SJCRH30 (cell line): ENCODE results near the gene GLDN. TPM values are rescaled to one million over a fixed set of nuclear protein-coding genes. Genes with fewer than 3 reads are reported as not detected.

Experiments used
- DNase-seq, 2 experiments: peaks; one replicate each; pipeline ENCODE4 v3.0.0-alpha.2; 2015 to 2020
- H3K27ac ChIP-seq: fragments of 250-450 bp; sonication (Bioruptor Pico); 2 replicates; pipeline ENCODE4 v1.5.1; 2020; ENCODE audit warnings: mild to moderate bottlenecking, moderate library complexity
- H3K27me3 ChIP-seq: fragments of 250-450 bp; sonication (Bioruptor Pico); 2 replicates; pipeline ENCODE4 v1.5.1; 2020; ENCODE audit warnings: mild to moderate bottlenecking, moderate library complexity
- H3K36me3 ChIP-seq: fragments of 250-450 bp; sonication (Bioruptor Pico); 2 replicates; pipeline ENCODE4 v1.5.1; 2020; ENCODE audit warnings: mild to moderate bottlenecking, moderate library complexity
- H3K4me1 ChIP-seq: fragments of 250-450 bp; sonication (Bioruptor Pico); 2 replicates; pipeline ENCODE4 v1.5.1; 2020; ENCODE audit warnings: mild to moderate bottlenecking, moderate library complexity
- H3K4me3 ChIP-seq: fragments of 250-450 bp; sonication (Bioruptor Pico); 2 replicates; pipeline ENCODE4 v1.5.1; 2020; ENCODE audit warnings: mild to moderate bottlenecking, moderate library complexity
- H3K9me3 ChIP-seq: fragments of 250-450 bp; sonication (Bioruptor Pico); replicated peaks from 2 replicates; pipeline ENCODE4 v1.5.1; 2020; ENCODE audit warnings: mild to moderate bottlenecking, moderate library complexity
- total RNA-seq: library from RNA; depleted of rRNA; stranded (reverse); fragments of >200 nt; shearing (Covaris generic); gene quantifications from 2 replicates; pipeline ENCODE4 v1.2.3, GENCODE V29; 2014; rRNA removed

Gene GLDN
- total RNA-seq, 1 experiment from 2014 or later = 0.18 TPM

DNA sequence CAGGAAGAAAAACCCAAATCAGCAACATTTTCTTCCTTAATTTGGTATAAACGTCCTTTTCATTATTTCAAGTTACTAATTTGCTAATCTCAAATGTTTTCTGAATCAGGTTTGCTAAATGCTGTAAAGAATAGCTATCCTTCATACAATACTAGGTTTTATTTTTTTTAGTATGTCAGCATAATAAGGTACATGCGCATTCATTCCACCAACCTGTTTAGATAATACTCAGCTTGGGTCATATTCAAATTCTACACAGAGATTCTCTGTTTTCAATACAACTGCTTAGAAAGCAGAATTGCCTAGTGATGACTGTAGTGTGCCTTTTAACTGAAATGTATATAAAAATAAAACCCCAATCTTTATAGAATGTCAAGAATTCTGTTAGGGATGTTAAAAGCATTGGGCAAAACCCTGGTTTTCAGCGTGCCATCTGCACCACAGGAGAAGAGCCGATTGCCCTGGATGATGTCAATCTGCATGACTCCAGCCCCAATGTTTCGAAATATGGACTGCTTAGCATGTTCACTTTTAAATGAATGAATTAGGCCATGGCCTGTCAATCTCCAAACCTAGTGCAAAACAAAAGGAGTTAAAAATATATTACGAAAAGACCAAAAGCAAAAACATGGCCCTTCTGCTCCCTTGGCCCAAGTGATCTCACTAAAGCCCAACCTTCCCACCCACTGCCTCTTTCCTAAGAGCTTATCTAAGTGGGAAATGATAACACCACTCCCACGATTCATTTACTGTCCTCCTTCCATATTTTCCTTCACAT is 107.4 kb downstream of the GLDN start:
- Histone ChIP-seq H3K27ac (no peak overlapping the region), H3K36me3 (0 out of 2 replicates have a peak, but pooled peaks cover 3% of the 10 kb centered on the region), H3K4me1 (no peaks in the 10 kb centered on the region), H3K4me3 (no peak overlapping the region), H3K27me3 (no peaks in the 10 kb centered on the region), H3K9me3 (no peaks in the 10 kb centered on the region)
- no peak for DNase-seq

DNA sequence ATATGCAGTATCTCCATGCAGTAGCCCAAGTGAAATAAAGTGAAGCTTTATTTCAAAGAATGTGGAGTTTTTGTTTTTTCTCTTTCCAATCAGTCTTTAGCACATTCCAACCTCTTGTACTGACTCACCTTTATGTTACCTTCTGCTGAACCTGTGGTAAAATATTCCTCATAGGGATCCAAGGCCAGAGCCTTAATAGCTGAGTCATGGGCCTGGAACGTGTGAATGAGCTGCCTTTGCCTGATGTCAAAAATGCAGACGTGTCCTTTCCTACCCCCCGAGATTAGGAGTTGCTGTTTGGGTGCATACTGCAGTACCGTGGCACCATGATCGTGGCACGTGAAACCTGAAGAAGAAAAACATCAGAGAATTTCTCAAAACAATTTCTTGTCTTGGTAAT is 108.5 kb downstream of the GLDN start:
- H3K4me3 ChIP-seq = no peak overlapping the region
- no peaks in the 10 kb centered on the region for H3K27me3 ChIP-seq
- no peaks in the 10 kb centered on the region for H3K4me1 ChIP-seq
- no peak for DNase-seq
- H3K9me3 ChIP-seq = no peaks in the 10 kb centered on the region
- no peak overlapping the region for H3K27ac ChIP-seq
- H3K36me3 ChIP-seq = 0 out of 2 replicates have a peak, but pooled peaks cover 3% of the 10 kb centered on the region

Other genes starting within 250 kb of the GLDN start
- gene TNFAIP8L3, start 246.7 kb upstream of the GLDN start, total RNA-seq = 0.04 and 0.05 TPM in 2 replicates
- gene CYP19A1, start 3.1 kb upstream of the GLDN start, total RNA-seq = not detected in 2 replicates